Effector memory CD8-positive, alpha-beta T cell (primary cell): ENCODE data around the gene RPL10L.

Source experiments
- ATAC-seq: fragments of 150-1000 bp; cut with Tn5 transposase; replicated peaks from 2 replicates; pipeline ENCODE4 v1.10.0; 2021; ENCODE audit warnings: mild to moderate bottlenecking, moderate library complexity
- DNase-seq, 3 experiments: peaks; one replicate each; pipeline ENCODE4 v3.0.0; 2021
- H3K27ac Mint-ChIP-seq, 2 donors: one replicate each; pipeline ENCODE4 v1.8.0; 2022; ENCODE audit warnings: mild to moderate bottlenecking in 2 of 2, mixed read lengths in 2 of 2, moderate library complexity in 2 of 2
- H3K27me3 Mint-ChIP-seq, 2 donors: one replicate each; pipeline ENCODE4 v1.8.0; 2022; ENCODE audit warnings: mixed read lengths in 2 of 2
- H3K36me3 Mint-ChIP-seq: one replicate; pipeline ENCODE4 v1.8.0; 2022; ENCODE audit warnings: mild to moderate bottlenecking, moderate library complexity, mixed read lengths; ENCODE audit not compliant: insufficient read depth
- H3K4me1 Mint-ChIP-seq, 2 donors: one replicate each; pipeline ENCODE4 v1.8.0; 2022; ENCODE audit warnings: low read depth in 2 of 2, mixed read lengths in 2 of 2
- H3K4me3 Mint-ChIP-seq, 2 donors: one replicate each; pipeline ENCODE4 v1.8.0; 2022; ENCODE audit warnings: mild to moderate bottlenecking in 2 of 2, mixed read lengths in 2 of 2, moderate library complexity in 2 of 2
- H3K9me3 Mint-ChIP-seq, 2 donors: one replicate each; pipeline ENCODE4 v1.8.0; 2022; ENCODE audit warnings: mixed read lengths in 2 of 2
- total RNA-seq, 9 experiments: gene quantifications; one replicate each; lab custom pipeline; 2026; lab: John Stamatoyannopoulos, UW

The RPL10L gene
- total RNA-seq: 0 to 0.06 (median 0) reads per million in 9 experiments

DNA sequence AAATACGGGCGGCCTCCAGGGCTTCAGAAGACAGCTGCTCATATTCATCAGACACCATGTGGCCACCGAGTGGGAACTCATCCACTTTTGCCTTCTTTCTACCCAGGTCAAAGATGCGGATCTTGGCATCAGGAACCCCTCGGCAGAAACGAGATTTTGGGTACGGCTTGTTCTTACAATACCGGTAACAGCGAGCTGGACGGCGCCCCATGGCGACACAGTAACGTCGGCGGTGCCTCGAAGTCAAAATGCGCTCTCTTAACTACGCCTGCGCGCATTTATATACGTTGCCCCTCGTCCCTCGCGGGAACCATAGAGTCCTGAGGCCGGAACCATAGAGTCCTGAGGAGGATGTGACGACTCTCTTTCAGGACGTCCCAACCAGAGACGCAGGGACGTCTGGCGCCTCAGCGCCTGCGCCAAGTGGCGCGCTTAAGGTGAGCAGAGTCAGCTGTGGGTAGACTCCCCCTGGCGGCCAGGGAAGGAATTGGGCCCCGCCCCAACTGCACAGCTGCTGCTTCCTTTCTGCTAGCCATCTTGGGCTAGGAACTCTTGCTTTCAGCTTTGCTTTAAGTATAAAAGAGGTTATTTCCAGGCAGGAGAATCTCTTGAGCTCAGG, at the start of gene RPL10L:
Gene RPL10L (minus strand): TSS at position 256 of the 619 bp plus-strand sequence. CDS start 45 bp downstream, at position 211.
- Mint-ChIP-seq H3K27ac (no peak within 1 kb of the TSS), H3K4me1 (no peaks in the 10 kb centered on the region), H3K9me3 (peaks cover 0 to 4% of the 10 kb centered on the region in 2 donors), H3K36me3 (no peaks in the 10 kb centered on the region), H3K27me3 (no peaks in the 10 kb centered on the region), H3K4me3 (no peak within 1 kb of the TSS)
- ATAC-seq (no peak), DNase-seq (no peak)

DNA sequence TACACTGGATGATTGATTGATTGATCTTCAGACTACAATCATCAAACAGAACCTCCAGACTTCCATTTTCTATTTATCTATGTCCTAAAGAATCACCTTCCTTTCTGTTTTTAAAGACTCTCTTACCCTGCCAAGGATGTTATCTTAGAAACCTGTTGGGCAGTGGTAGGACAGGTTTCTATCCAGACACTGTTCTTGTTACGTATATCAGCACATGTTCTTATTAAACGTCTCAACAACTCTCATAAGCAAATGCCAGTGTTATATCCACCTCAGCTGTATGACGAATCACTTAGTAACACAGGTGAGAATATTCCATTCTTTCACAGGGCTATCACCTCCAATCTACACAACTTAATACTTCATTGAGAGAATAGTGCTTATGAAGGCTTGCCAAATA, 40.2 kb upstream of the RPL10L start:
- Mint-ChIP-seq H3K27me3 (no peaks in the 10 kb centered on the region), H3K36me3 (peaks cover 5% of the 10 kb centered on the region), H3K4me1 (no peaks in the 10 kb centered on the region), H3K27ac (no peak overlapping the region), H3K9me3 (peaks cover 12 to 13% of the 10 kb centered on the region in 2 donors), H3K4me3 (no peak overlapping the region)
- DNase-seq (no peak), ATAC-seq (no peak)

DNA sequence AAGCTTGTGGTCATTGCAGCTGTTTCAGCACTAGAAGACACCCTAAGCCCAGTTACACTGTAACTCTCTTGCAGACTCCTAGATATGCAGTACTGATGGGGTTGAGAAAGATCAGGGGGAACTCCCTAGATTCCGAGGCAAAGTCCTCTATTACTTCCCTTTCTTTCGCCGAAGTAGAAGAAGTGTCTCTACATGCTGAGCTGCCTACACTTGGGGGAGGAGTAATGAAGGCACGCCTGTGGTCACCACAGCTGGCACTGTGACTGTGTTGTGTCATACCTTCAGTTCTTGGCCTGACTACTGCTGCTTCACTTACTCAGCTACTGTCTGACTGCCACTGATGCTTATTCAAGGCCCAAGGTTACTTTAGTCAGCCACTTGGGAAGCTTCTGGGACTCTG, 35.1 kb upstream of the RPL10L start:
- ATAC-seq (no peak), DNase-seq (no peak)
- H3K27ac Mint-ChIP-seq: no peak overlapping the region
- no peaks in the 10 kb centered on the region for H3K27me3 Mint-ChIP-seq
- H3K4me3 Mint-ChIP-seq: no peak overlapping the region
- H3K36me3 Mint-ChIP-seq: peaks cover 5% of the 10 kb centered on the region
- H3K9me3 Mint-ChIP-seq: peaks cover 0 to 2% of the 10 kb centered on the region in 2 donors
- H3K4me1 Mint-ChIP-seq: no peaks in the 10 kb centered on the region

DNA sequence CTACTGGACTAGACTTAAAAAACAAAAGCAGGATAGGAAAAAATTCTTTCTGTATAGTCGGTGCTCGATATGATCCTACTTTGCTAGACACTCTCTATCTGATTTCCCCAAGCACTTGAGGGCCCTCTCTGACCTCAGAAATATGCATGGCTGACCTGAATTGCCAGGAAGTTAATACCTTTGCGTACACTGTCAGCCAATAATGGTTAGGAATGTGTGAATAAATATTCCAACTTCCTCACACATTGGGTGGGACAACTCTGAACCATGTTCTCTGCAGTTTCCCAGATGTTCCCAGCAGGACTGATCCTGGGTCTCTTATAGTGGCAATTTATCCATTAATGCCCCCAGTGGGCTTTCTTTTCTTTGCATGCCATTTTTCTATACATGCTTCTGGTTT, 20.5 kb upstream of the RPL10L start:
- no peak overlapping the region for H3K27ac Mint-ChIP-seq
- H3K9me3 Mint-ChIP-seq: peaks cover 12 to 14% of the 10 kb centered on the region in 2 donors
- no peaks in the 10 kb centered on the region for H3K4me1 Mint-ChIP-seq
- H3K27me3 Mint-ChIP-seq: no peaks in the 10 kb centered on the region
- ATAC-seq: no peak
- H3K4me3 Mint-ChIP-seq: no peak overlapping the region
- no peaks in the 10 kb centered on the region for H3K36me3 Mint-ChIP-seq
- DNase-seq: no peak

DNA sequence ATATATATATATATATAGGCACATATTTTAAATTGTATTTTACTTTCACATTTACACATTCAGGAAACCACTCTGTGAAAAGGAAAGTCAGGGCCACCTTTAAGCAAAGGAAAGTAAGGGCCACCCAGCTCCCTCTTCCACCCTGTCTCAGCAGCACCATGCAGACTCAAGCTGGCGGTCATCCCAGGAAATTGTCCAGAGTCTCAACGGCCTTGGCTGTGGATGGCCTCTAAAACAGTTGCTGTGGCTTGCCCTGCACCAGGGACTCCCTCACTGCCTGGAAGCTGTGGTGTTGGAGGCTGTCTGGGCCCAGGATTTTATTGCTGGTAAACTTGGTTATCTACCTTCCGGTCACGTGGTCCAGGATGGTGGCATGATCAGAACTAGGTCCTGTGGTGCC, 11.8 kb upstream of the RPL10L start:
- H3K9me3 Mint-ChIP-seq: peaks cover 12 to 16% of the 10 kb centered on the region in 2 donors
- ATAC-seq (no peak), DNase-seq (no peak)
- no peak overlapping the region for H3K4me3 Mint-ChIP-seq
- no peaks in the 10 kb centered on the region for H3K36me3 Mint-ChIP-seq
- no peaks in the 10 kb centered on the region for H3K27me3 Mint-ChIP-seq
- no peaks in the 10 kb centered on the region for H3K4me1 Mint-ChIP-seq
- no peak overlapping the region for H3K27ac Mint-ChIP-seq

GRCh38 chr14:46661728-46662127, 10.1 kb upstream of the RPL10L start:
- Mint-ChIP-seq H3K4me1 (no peaks in the 10 kb centered on the region), H3K9me3 (peaks cover 12% of the 10 kb centered on the region in 2 donors), H3K27ac (no peak overlapping the region), H3K27me3 (no peaks in the 10 kb centered on the region), H3K36me3 (no peaks in the 10 kb centered on the region), H3K4me3 (no peak overlapping the region)
- DNase-seq (no peak), ATAC-seq (no peak)

- H3K4me3 Mint-ChIP-seq: no peak overlapping the region
- no peaks in the 10 kb centered on the region for H3K4me1 Mint-ChIP-seq
- H3K36me3 Mint-ChIP-seq: no peaks in the 10 kb centered on the region
- peaks cover 0 to 4% of the 10 kb centered on the region in 2 donors for H3K9me3 Mint-ChIP-seq
- no peaks in the 10 kb centered on the region for H3K27me3 Mint-ChIP-seq
- ATAC-seq (no peak), DNase-seq (no peak)
- H3K27ac Mint-ChIP-seq: no peak overlapping the region
Observed at GRCh38 chr14:46653031-46653755, 1.6 kb upstream of the RPL10L start.

DNA sequence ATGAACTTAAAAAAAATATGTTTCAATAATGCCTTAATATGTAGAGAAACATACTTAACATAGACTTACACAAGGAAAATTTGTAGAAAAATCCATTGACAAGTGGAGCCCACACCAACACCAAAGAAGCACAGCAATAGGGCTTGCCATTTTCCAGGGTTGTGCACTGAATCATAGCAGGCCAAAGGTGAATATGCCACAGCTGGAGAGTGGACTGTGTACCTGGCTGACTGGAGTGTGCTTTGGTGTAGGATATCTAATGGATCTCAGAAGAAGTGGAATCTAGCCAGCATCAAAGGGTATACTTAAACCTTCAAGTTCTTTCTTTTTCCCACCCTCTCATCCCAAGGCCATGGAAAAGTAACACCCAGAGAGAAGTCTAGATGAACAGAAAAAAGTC, 4.8 kb downstream of the RPL10L start:
- Mint-ChIP-seq H3K27me3 (no peaks in the 10 kb centered on the region), H3K4me3 (no peak overlapping the region), H3K9me3 (peaks cover 6 to 7% of the 10 kb centered on the region in 2 donors), H3K27ac (no peak overlapping the region), H3K36me3 (no peaks in the 10 kb centered on the region), H3K4me1 (no peaks in the 10 kb centered on the region)
- DNase-seq (no peak), ATAC-seq (no peak)

GRCh38 chr14:46626876-46627275, 24.7 kb downstream of the RPL10L start:
- H3K9me3 Mint-ChIP-seq: peaks cover 10 to 15% of the 10 kb centered on the region in 2 donors
- DNase-seq (no peak), ATAC-seq (no peak)
- H3K36me3 Mint-ChIP-seq: no peaks in the 10 kb centered on the region
- H3K27me3 Mint-ChIP-seq: no peaks in the 10 kb centered on the region
- no peak overlapping the region for H3K4me3 Mint-ChIP-seq
- no peak overlapping the region for H3K27ac Mint-ChIP-seq
- no peaks in the 10 kb centered on the region for H3K4me1 Mint-ChIP-seq
